Measurements from ENCODE around the gene RAB40C.

DNA sequence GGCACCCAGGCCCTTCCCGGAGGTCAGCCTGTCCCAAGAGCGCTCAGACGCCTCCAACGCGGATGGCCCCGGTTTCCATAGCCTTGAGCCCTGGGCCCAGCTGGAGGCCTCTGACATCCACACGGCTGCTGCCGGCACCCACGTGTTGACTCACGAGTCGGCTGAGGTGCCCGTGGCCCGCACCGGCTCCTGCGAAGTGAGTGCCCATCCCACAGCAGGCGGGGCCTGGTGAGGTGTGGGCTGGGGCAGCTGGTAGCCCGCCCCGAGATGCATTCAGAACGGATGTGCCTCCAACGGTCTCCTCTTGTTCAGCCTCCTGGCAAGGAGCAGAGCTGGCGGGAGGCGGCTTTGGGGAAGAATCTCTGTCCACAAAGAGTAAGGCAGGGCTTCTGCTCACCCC, 62.0 kb downstream of the RAB40C start:
- TF ChIP-seq, protein P1, sequence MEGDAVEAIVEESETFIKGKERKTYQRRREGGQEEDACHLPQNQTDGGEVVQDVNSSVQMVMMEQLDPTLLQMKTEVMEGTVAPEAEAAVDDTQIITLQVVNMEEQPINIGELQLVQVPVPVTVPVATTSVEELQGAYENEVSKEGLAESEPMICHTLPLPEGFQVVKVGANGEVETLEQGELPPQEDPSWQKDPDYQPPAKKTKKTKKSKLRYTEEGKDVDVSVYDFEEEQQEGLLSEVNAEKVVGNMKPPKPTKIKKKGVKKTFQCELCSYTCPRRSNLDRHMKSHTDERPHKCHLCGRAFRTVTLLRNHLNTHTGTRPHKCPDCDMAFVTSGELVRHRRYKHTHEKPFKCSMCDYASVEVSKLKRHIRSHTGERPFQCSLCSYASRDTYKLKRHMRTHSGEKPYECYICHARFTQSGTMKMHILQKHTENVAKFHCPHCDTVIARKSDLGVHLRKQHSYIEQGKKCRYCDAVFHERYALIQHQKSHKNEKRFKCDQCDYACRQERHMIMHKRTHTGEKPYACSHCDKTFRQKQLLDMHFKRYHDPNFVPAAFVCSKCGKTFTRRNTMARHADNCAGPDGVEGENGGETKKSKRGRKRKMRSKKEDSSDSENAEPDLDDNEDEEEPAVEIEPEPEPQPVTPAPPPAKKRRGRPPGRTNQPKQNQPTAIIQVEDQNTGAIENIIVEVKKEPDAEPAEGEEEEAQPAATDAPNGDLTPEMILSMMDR (IDR thresholded peaks at IDR 0.05) = no peak
- TF ChIP-seq ZFX (IDR thresholded peaks at IDR 0.05; ENCODE audit: borderline replicate concordance) = no peak

Measured in 22Rv1 (cell line).